Measurements from ENCODE around the gene FAM234B. TPM values are rescaled to one million over a fixed set of nuclear protein-coding genes. Genes with fewer than 3 reads are reported as not detected.

FAM234B gene, protein sequence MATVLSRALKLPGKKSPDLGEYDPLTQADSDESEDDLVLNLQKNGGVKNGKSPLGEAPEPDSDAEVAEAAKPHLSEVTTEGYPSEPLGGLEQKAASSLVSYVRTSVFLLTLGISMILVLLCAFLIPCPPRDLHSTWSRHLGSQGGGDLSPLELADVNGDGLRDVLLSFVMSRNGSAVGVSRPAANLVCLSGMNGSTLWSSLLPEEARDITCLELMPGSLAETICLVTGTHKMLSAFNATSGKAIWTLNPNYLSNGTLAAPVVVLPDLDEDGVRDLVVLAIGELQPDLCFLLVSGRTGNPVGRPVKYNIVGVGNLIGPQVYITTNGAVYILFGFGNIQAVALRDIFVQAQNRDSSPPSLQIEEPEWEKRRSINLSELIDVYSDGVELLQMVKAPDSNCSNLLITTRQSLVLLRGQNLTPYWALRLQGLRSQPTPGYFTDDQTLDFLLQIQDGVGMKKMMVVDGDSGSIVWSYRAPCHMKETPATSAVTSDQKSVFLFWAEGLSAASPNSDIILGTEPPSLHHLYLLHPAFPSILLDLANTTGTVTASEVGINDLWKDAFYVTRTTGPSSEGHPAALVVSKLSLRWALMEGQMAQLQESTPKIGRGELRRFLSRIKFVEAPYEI
- total RNA-seq (1 to 10 TPM; 1.9 to 2.5 TPM), total RNA-seq (3.2 to 6.1 reads per million in 2 donors)

GRCh38 chr12:13044002-13044905 is at the start of gene FAM234B:
TSS of gene FAM234B (plus strand) at chr12:13044381. CDS start at chr12:13044404, 23 bp downstream.
- H3K9me3 ChIP-seq (ENCODE audit: control insufficient read depth, low read length, poor library complexity, severe bottlenecking): no peaks in the 10 kb centered on the region
- H3K36me3 Mint-ChIP-seq (ENCODE audit: low read depth): no peaks in the 10 kb centered on the region
- H3K4me1 Mint-ChIP-seq: peaks cover 14% of the 10 kb centered on the region
- H3K4me3 Mint-ChIP-seq: peak within 1 kb of the TSS; percentile 91
- peaks cover 5% of the 10 kb centered on the region for H3K27me3 Mint-ChIP-seq
- peak; percentile 97 for ATAC-seq
- DNase-seq: peak; percentile 42 to 62 (median 50)
- peak within 1 kb of the TSS; percentile 67 for H3K27ac Mint-ChIP-seq

DNA sequence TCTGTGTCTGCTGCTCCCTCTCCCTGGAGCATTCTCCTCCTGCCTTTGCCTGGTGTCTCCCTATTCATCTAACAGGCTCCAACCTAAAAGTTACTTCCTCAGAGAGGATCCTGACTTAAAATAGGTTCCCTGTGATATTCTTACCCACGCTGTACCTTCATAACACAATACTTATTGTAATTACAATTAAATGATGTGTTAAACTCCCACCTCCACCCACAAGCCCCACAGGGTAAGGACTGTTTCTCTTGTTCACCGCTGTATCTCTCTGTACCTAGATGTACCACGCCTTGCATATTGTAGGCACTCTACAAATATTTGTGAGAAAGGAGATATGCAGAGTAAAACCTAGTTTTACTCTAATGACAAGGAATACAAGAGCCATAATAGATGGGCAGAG is 49.1 kb upstream of the FAM234B start:
- H3K27ac Mint-ChIP-seq: no peak overlapping the region
- no peak overlapping the region for H3K4me3 Mint-ChIP-seq
- peaks cover 2% of the 10 kb centered on the region for H3K36me3 Mint-ChIP-seq (ENCODE audit: low read depth)
- DNase-seq: no peak
- no peaks in the 10 kb centered on the region for H3K27me3 Mint-ChIP-seq
- H3K9me3 ChIP-seq (ENCODE audit: control insufficient read depth, low read length, poor library complexity, severe bottlenecking): no peaks in the 10 kb centered on the region
- H3K4me1 Mint-ChIP-seq: peaks cover 25% of the 10 kb centered on the region
- ATAC-seq: no peak

DNA sequence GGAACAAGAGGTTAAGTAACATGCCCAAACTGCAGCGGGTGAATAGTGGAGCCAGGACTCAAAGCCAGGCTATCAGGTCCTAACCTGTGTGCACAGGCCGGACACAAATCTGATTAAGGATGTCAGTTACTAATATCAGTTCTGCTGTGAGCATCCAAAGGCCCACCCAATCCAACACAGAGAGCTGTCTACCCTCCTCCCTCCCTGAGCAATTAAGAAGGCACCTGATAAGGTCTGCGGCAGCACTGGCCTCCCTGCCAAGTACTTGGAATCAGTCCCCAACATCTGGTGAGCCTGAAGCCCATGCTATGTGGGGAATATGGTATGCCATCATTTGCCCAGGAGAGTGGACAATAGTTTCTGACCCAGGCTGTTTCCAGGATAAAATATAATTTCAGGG is 48.0 kb upstream of the FAM234B start:
- Mint-ChIP-seq H3K36me3 (ENCODE audit: low read depth) (peaks cover 2% of the 10 kb centered on the region), H3K4me1 (peaks cover 25% of the 10 kb centered on the region), H3K27me3 (no peaks in the 10 kb centered on the region), H3K4me3 (no peak overlapping the region), H3K27ac (no peak overlapping the region)
- no peaks in the 10 kb centered on the region for H3K9me3 ChIP-seq (ENCODE audit: control insufficient read depth, low read length, poor library complexity, severe bottlenecking)
- ATAC-seq: no peak
- no peak for DNase-seq

DNA sequence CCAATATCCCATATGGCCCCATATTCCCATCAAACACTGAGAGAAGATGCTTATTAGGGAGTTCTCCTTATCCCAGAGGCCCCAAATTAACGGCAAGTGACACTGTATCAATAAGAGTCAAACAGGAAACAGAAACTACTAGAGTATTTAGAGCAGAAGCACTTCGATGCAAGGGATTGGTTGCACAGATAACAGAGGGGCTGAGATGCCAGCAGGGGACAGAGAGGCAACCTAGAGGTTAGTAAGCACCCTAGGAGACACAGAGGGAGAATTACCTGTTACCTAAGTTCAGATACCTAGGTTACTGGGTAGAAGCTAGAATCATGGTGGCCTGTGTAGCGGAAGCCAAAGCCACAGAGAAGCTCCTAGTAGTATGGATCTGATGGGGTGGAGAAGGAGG is 47.0 kb upstream of the FAM234B start:
- no peak for DNase-seq
- no peaks in the 10 kb centered on the region for H3K27me3 Mint-ChIP-seq
- H3K36me3 Mint-ChIP-seq (ENCODE audit: low read depth): no peaks in the 10 kb centered on the region
- peak overlapping the region; percentile 87 for H3K27ac Mint-ChIP-seq
- H3K4me3 Mint-ChIP-seq: peak overlapping the region; percentile 47
- peaks cover 26% of the 10 kb centered on the region for H3K4me1 Mint-ChIP-seq
- H3K9me3 ChIP-seq (ENCODE audit: control insufficient read depth, low read length, poor library complexity, severe bottlenecking): no peaks in the 10 kb centered on the region
- no peak for ATAC-seq

- H3K4me3 Mint-ChIP-seq: peak overlapping the region; percentile 47
- no peak overlapping the region for H3K27ac Mint-ChIP-seq
- no peaks in the 10 kb centered on the region for H3K36me3 Mint-ChIP-seq (ENCODE audit: low read depth)
- DNase-seq (no peak), ATAC-seq (no peak)
- no peaks in the 10 kb centered on the region for H3K27me3 Mint-ChIP-seq
- H3K4me1 Mint-ChIP-seq: peaks cover 26% of the 10 kb centered on the region
- H3K9me3 ChIP-seq (ENCODE audit: control insufficient read depth, low read length, poor library complexity, severe bottlenecking): no peaks in the 10 kb centered on the region
Observed at GRCh38 chr12:12997734-12998133, 46.4 kb upstream of the FAM234B start.

- H3K36me3 Mint-ChIP-seq (ENCODE audit: low read depth): no peaks in the 10 kb centered on the region
- H3K27ac Mint-ChIP-seq: no peak overlapping the region
- H3K4me3 Mint-ChIP-seq: no peak overlapping the region
- no peak for ATAC-seq
- no peak for DNase-seq
- peaks cover 24% of the 10 kb centered on the region for H3K4me1 Mint-ChIP-seq
- no peaks in the 10 kb centered on the region for H3K9me3 ChIP-seq (ENCODE audit: control insufficient read depth, low read length, poor library complexity, severe bottlenecking)
- H3K27me3 Mint-ChIP-seq: no peaks in the 10 kb centered on the region
Observed at GRCh38 chr12:12998248-12998647, 45.9 kb upstream of the FAM234B start.

GRCh38 chr12:12999271-12999958 is 44.8 kb upstream of the FAM234B start:
- peak overlapping the region; percentile 95 for H3K4me3 Mint-ChIP-seq
- ATAC-seq (no peak), DNase-seq (no peak)
- H3K27ac Mint-ChIP-seq: no peak overlapping the region
- no peaks in the 10 kb centered on the region for H3K27me3 Mint-ChIP-seq
- H3K36me3 Mint-ChIP-seq (ENCODE audit: low read depth): no peaks in the 10 kb centered on the region
- peaks cover 24% of the 10 kb centered on the region for H3K4me1 Mint-ChIP-seq
- no peaks in the 10 kb centered on the region for H3K9me3 ChIP-seq (ENCODE audit: control insufficient read depth, low read length, poor library complexity, severe bottlenecking)

DNA sequence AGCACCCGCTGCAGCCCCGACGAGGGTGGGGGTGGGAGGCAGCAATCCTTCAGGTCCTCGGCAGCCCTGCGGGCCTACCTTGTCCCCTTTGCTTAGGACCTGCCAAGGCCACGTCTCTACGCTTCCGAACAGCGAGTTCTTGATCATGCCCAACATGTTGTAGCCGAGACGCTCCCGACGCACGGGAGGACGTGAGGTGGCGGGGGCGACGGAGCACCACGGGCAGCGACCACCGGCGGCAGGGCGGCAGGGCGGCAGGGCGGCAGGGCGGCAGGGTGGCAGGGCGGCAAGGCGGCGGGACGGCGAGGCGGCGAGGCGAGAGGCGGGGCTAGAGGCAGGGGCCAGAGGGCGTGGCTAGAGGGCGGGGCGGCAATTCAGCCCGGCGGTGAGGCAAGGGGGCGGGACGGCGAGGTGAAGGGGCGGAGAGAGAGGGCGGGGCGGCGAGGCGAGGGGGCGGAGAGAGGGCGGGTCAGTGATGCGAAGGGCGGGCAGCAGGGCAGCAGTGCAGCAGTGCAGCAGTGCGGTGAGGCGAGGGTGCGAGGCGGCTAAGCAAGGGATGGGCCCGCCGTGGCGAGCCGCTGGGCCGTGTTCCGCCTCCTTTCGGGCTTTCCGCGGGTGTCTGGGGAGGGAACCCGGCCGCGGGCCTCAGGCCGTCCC is 44.1 kb upstream of the FAM234B start, which contains the start of gene HEBP1:
TSS of gene HEBP1 (minus strand) at position 307 of the 657 bp plus-strand sequence. CDS start at position 156, 151 bp downstream.
- peak; percentile 96 to 98 (median 96) for DNase-seq
- Mint-ChIP-seq H3K27me3 (no peaks in the 10 kb centered on the region), H3K36me3 (ENCODE audit: low read depth) (no peaks in the 10 kb centered on the region), H3K4me3 (peak within 1 kb of the TSS; percentile 95), H3K27ac (peak within 1 kb of the TSS; percentile 83), H3K4me1 (peaks cover 24% of the 10 kb centered on the region)
- no peaks in the 10 kb centered on the region for H3K9me3 ChIP-seq (ENCODE audit: control insufficient read depth, low read length, poor library complexity, severe bottlenecking)
- peak; percentile 92 for ATAC-seq

DNA sequence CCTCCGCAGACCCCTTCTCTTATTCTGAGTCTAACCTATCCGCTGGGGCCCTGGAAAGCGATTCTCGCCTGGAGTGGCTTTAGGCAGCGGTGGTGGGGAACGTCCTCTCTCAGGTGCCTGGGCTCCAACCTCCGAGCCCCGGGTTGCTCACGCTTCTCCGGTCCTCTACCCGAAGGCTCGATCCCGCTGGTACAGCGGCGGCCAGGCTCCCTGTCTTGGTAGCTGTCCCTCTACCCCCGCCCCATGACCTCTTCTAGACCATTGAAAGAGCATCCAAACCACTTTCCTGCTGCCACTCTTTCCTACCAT is 43.6 kb upstream of the FAM234B start:
- Mint-ChIP-seq H3K4me1 (peaks cover 24% of the 10 kb centered on the region), H3K36me3 (ENCODE audit: low read depth) (no peaks in the 10 kb centered on the region), H3K27ac (peak overlapping the region; percentile 83), H3K4me3 (peak overlapping the region; percentile 95), H3K27me3 (no peaks in the 10 kb centered on the region)
- DNase-seq (no peak), ATAC-seq (peak; percentile 53)
- no peaks in the 10 kb centered on the region for H3K9me3 ChIP-seq (ENCODE audit: control insufficient read depth, low read length, poor library complexity, severe bottlenecking)

- peaks cover 24% of the 10 kb centered on the region for H3K4me1 Mint-ChIP-seq
- peak; percentile 27 for ATAC-seq
Observed at GRCh38 chr12:13000925-13001774, 43.0 kb upstream of the FAM234B start.

DNA sequence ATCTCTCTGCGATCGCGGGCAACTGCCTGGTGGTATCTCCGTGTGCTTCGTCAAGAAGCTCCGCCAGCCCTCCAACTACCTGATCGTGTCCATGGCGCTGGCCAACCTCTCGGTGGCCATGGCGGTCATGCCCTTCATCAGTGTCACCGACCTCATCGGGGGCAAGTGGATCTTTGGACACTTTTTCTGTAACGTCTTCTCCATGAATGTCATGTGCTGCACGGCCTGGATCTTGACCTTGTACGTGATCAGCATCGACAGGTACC is 42.5 kb upstream of the FAM234B start:
- peak overlapping the region; percentile 81 for H3K27ac Mint-ChIP-seq
- no peaks in the 10 kb centered on the region for H3K36me3 Mint-ChIP-seq (ENCODE audit: low read depth)
- ATAC-seq (no peak), DNase-seq (no peak)
- H3K4me1 Mint-ChIP-seq: peaks cover 24% of the 10 kb centered on the region
- no peaks in the 10 kb centered on the region for H3K9me3 ChIP-seq (ENCODE audit: control insufficient read depth, low read length, poor library complexity, severe bottlenecking)
- H3K4me3 Mint-ChIP-seq: peak overlapping the region; percentile 89
- H3K27me3 Mint-ChIP-seq: no peaks in the 10 kb centered on the region

More at GRCh38 chr12:13000925-13001774, 43.0 kb upstream of the FAM234B start:
- H3K36me3 Mint-ChIP-seq (ENCODE audit: low read depth): no peaks in the 10 kb centered on the region
- no peaks in the 10 kb centered on the region for H3K27me3 Mint-ChIP-seq
- peak overlapping the region; percentile 83 for H3K27ac Mint-ChIP-seq
- no peaks in the 10 kb centered on the region for H3K9me3 ChIP-seq (ENCODE audit: control insufficient read depth, low read length, poor library complexity, severe bottlenecking)
- H3K4me3 Mint-ChIP-seq: peak overlapping the region; percentile 95
- peak; percentile 20 to 37 (median 26) for DNase-seq

Data from T-helper 17 cell (primary cell).